CD14-positive monocyte (primary cell): ENCODE results near the gene SMIM20. TPM values are rescaled to one million over a fixed set of nuclear protein-coding genes. Genes with fewer than 3 reads are reported as not detected.

Experiments
- DNase-seq, 3 donors: peaks; one replicate each; pipeline ENCODE4 v3.0.0-alpha.2; 2011 to 2022
- H2AFZ ChIP-seq: 2 replicates; pipeline ENCODE4 v1.6.0; 2012; ENCODE audit warnings: mild to moderate bottlenecking, low read depth, low read length, inconsistent platforms; ENCODE audit not compliant: insufficient read depth, poor library complexity, severe bottlenecking
- H3K27ac ChIP-seq, 2 donors: 1 replicate in 1 of 2; 2 replicates in 1 of 2; pipeline ENCODE4 v1.5.1; 2012 to 2013; ENCODE audit warnings: low read length in 2 of 2, control low read depth in 1 of 2, inconsistent platforms in 1 of 2, low read depth in 1 of 2, mild to moderate bottlenecking in 1 of 2
- H3K27me3 ChIP-seq, 2 donors: one replicate each; pipeline versions ENCODE4 v1.6.0 to v1.6.1; 2011 to 2013; ENCODE audit warnings: low read length in 2 of 2; ENCODE audit not compliant: control insufficient read depth in 2 of 2, insufficient read depth in 2 of 2
- H3K36me3 ChIP-seq, 2 donors: replicated peaks in 1 of 2; 1 replicate in 1 of 2; 2 replicates in 1 of 2; pipeline versions ENCODE4 v1.5.1 to v1.6.1; 2012 to 2013; ENCODE audit warnings: low read length in 2 of 2, control low read depth in 1 of 2, inconsistent platforms in 1 of 2, mild to moderate bottlenecking in 1 of 2; ENCODE audit not compliant: insufficient read depth in 2 of 2, control insufficient read depth in 1 of 2
- H3K4me1 ChIP-seq, 2 donors: 1 replicate in 1 of 2; 2 replicates in 1 of 2; pipeline versions ENCODE4 v1.5.1 to v1.6.1; 2012 to 2013; ENCODE audit warnings: low read length in 2 of 2, control low read depth in 1 of 2, inconsistent platforms in 1 of 2, mild to moderate bottlenecking in 1 of 2, moderate library complexity in 1 of 2; ENCODE audit not compliant: insufficient read depth in 2 of 2, control insufficient read depth in 1 of 2
- H3K4me2 ChIP-seq: replicated peaks from 2 replicates; pipeline ENCODE3; 2012; ENCODE audit warnings: low read length, moderate library complexity, mild to moderate bottlenecking; ENCODE audit not compliant: poor library complexity, severe bottlenecking; ENCODE audit errors: extremely low read depth
- H3K4me3 ChIP-seq, 3 experiments: fragments of 200-600 bp in 1 of 3; sonication (generic) in 1 of 3; replicated peaks in 1 of 3; 1 replicate in 2 of 3; 2 replicates in 1 of 3; pipeline ENCODE4 v1.5.1; 2011 to 2013; ENCODE audit warnings: low read length in 3 of 3, mild to moderate bottlenecking in 3 of 3, control low read depth in 2 of 3, low read depth in 2 of 3, inconsistent platforms in 1 of 3, moderate library complexity in 1 of 3
- H3K79me2 ChIP-seq: 2 replicates; pipeline ENCODE4 v1.6.0; 2012; ENCODE audit warnings: mild to moderate bottlenecking, control low read depth, inconsistent platforms, low read length, moderate library complexity; ENCODE audit not compliant: insufficient read depth
- H3K9ac ChIP-seq: 2 replicates; pipeline ENCODE4 v1.6.0; 2017; ENCODE audit warnings: low read length, mild to moderate bottlenecking; ENCODE audit not compliant: insufficient read depth, poor library complexity, severe bottlenecking
- H3K9me3 ChIP-seq, 2 donors: replicated peaks in 1 of 2; 1 replicate in 1 of 2; 2 replicates in 1 of 2; pipeline versions ENCODE4 v1.5.1 to v1.6.1; 2012 to 2013; ENCODE audit warnings: low read length in 2 of 2, control low read depth in 1 of 2; ENCODE audit not compliant: control insufficient read depth in 1 of 2, insufficient read depth in 1 of 2
- H4K20me1 ChIP-seq: 2 replicates; pipeline ENCODE4 v1.6.0; 2012; ENCODE audit warnings: mild to moderate bottlenecking, low read length, control low read depth, moderate library complexity; ENCODE audit not compliant: insufficient read depth
- H3K27ac Mint-ChIP-seq, 7 donors: one replicate each; pipeline ENCODE4 v1.8.0; 2020; ENCODE audit warnings: mild to moderate bottlenecking in 7 of 7, mixed read lengths in 7 of 7, moderate library complexity in 6 of 7, inconsistent platforms in 2 of 7
- H3K27me3 Mint-ChIP-seq, 3 donors: one replicate each; pipeline ENCODE4 v1.8.0; 2021 to 2022; ENCODE audit warnings: low read depth in 3 of 3, mild to moderate bottlenecking in 3 of 3, mixed read lengths in 3 of 3, moderate library complexity in 3 of 3, inconsistent platforms in 1 of 3
- H3K36me3 Mint-ChIP-seq, 2 donors: one replicate each; pipeline ENCODE4 v1.8.0; 2020; ENCODE audit warnings: mixed read lengths in 2 of 2, inconsistent platforms in 1 of 2, mild to moderate bottlenecking in 1 of 2
- H3K4me1 Mint-ChIP-seq: one replicate; pipeline ENCODE4 v1.8.0; 2020; ENCODE audit warnings: mild to moderate bottlenecking, mixed read lengths
- H3K4me3 Mint-ChIP-seq, 2 donors: one replicate each; pipeline ENCODE4 v1.8.0; 2020; ENCODE audit warnings: mild to moderate bottlenecking in 2 of 2, mixed read lengths in 2 of 2, moderate library complexity in 1 of 2
- H3K9me3 Mint-ChIP-seq, 7 donors: one replicate each; pipeline ENCODE4 v1.8.0; 2020 to 2022; ENCODE audit warnings: mixed read lengths in 7 of 7, mild to moderate bottlenecking in 6 of 7, moderate library complexity in 6 of 7, inconsistent platforms in 2 of 7
- WGBS: methylation state at CpG from one replicate; pipeline ENCODE4 v1.1.5; 2013; ENCODE audit warnings: missing lambda C conversion rate; ENCODE audit not compliant: insufficient coverage; 5-methylcytosine and 5-hydroxymethylcytosine counted together
- intact Hi-C, 2 donors: fragments of 100-400 bp; cut with micrococcal nuclease; formaldehyde crosslinking; loops; one replicate each; pipeline versions ENCODE4 v1.15.0 to v1.15.1; 2023
- polyA plus RNA-seq, 3 donors: library from polyadenylated mRNA; depleted of rRNA in 1 of 3; unstranded in 2 of 3; stranded (reverse) in 1 of 3; fragments of 300-500 nt in 2 of 3; fragments of >200 nt in 1 of 3; fragmentation: Illumina TruSeq in 2 of 3; gene quantifications; 1 replicate in 2 of 3; 2 replicates in 1 of 3; pipeline ENCODE4 v1.2.3, GENCODE V29; 2012 to 2021
- TF ChIP-seq, protein P1 (sequence below): fragments of 200-600 bp; IDR thresholded peaks from one replicate; pipeline ENCODE4 v1.8.0; 2022; ENCODE audit warnings: antibody characterized with exemption, mild to moderate bottlenecking

The SMIM20 gene
- polyA plus RNA-seq, 3 donors: 10.4 to 38.1 (median 33.7) TPM

DNA sequence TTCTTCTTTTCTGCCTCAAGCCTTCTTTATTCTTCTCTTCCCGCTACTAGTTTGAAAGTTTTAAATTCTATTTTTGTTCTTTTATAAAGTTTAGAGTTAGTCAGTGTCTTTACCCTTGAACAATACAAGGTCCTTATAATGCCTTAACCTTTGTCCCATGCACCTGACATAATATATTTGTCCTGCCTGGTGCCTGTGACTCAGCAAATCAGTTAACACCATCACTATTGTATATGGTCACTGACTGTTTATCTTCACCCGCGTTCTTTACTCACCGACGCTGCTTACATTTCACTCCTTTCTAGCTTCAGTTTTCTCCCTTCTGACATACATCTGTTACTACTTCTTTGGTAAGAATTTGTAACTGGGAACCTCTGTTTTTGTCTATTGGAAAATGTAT lies 5.7 kb downstream of the SMIM20 start:
- Histone ChIP-seq H3K4me1 (peaks cover 3 to 4% of the 10 kb centered on the region in 2 donors), H3K79me2 (no peaks in the 10 kb centered on the region), H3K27me3 (no peaks in the 10 kb centered on the region), H4K20me1 (no peaks in the 10 kb centered on the region), H2AFZ (no peak overlapping the region), H3K4me2 (no peak overlapping the region), H3K9me3 (no peaks in the 10 kb centered on the region), H3K36me3 (no peaks in the 10 kb centered on the region), H3K4me3 (no peak overlapping the region), H3K9ac (no peak overlapping the region), H3K27ac (no peak overlapping the region)
- WGBS: no CpG with 5 or more reads among the region's 5 CpGs
- H3K9me3 Mint-ChIP-seq: peaks cover 0 to 2% (median 0%) of the 10 kb centered on the region in 7 donors
- H3K36me3 Mint-ChIP-seq: peaks cover 6 to 14% of the 10 kb centered on the region in 2 donors
- H3K4me1 Mint-ChIP-seq: peaks cover 12% of the 10 kb centered on the region
- H3K27ac Mint-ChIP-seq: peak overlapping the region in 1 of 7 donors; percentile 73
- intact Hi-C loops: no loop called here
- no peak overlapping the region for H3K4me3 Mint-ChIP-seq
- TF ChIP-seq, protein P1, sequence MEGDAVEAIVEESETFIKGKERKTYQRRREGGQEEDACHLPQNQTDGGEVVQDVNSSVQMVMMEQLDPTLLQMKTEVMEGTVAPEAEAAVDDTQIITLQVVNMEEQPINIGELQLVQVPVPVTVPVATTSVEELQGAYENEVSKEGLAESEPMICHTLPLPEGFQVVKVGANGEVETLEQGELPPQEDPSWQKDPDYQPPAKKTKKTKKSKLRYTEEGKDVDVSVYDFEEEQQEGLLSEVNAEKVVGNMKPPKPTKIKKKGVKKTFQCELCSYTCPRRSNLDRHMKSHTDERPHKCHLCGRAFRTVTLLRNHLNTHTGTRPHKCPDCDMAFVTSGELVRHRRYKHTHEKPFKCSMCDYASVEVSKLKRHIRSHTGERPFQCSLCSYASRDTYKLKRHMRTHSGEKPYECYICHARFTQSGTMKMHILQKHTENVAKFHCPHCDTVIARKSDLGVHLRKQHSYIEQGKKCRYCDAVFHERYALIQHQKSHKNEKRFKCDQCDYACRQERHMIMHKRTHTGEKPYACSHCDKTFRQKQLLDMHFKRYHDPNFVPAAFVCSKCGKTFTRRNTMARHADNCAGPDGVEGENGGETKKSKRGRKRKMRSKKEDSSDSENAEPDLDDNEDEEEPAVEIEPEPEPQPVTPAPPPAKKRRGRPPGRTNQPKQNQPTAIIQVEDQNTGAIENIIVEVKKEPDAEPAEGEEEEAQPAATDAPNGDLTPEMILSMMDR: no peak
- DNase-seq: no peak
- no peaks in the 10 kb centered on the region for H3K27me3 Mint-ChIP-seq

DNA sequence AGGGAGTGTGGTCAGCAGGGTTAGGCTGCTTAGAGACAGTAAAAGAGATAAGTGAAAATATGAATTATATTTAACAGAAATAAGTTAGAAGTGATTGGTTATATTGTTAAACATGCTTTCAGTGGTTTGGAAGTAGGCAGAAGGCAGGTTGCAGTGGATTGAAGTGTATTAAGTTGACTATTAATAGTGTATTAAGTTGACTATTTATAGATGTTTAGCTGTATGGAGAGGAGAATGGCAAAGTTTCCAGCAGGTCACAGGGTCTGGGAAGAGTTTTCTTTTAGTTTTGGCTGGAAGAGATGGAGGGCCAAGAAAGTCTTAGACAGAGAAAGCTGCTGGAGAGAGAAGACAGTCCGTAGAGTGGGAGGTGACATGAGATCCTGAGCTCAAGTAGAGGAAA lies 7.9 kb downstream of the SMIM20 start:
- Histone ChIP-seq H3K4me1 (no peaks in the 10 kb centered on the region), H3K36me3 (no peaks in the 10 kb centered on the region), H3K27ac (no peak overlapping the region), H3K4me2 (no peak overlapping the region), H3K4me3 (no peak overlapping the region), H4K20me1 (no peaks in the 10 kb centered on the region), H3K79me2 (no peaks in the 10 kb centered on the region), H2AFZ (no peak overlapping the region), H3K27me3 (no peaks in the 10 kb centered on the region), H3K9me3 (no peaks in the 10 kb centered on the region), H3K9ac (no peak overlapping the region)
- peaks cover 4% of the 10 kb centered on the region for H3K4me1 Mint-ChIP-seq
- no peaks in the 10 kb centered on the region for H3K27me3 Mint-ChIP-seq
- TF ChIP-seq, protein P1: no peak
- peaks cover 6 to 12% of the 10 kb centered on the region in 2 donors for H3K36me3 Mint-ChIP-seq
- intact Hi-C loops: no loop called here
- H3K27ac Mint-ChIP-seq: no peak overlapping the region
- no peak overlapping the region for H3K4me3 Mint-ChIP-seq
- 100% methylated on average over 1 of the region's 1 CpG for WGBS
- DNase-seq: no peak
- H3K9me3 Mint-ChIP-seq: peaks cover 0 to 2% (median 0%) of the 10 kb centered on the region in 7 donors
